ENCODE data around the gene LNX1.

DNA sequence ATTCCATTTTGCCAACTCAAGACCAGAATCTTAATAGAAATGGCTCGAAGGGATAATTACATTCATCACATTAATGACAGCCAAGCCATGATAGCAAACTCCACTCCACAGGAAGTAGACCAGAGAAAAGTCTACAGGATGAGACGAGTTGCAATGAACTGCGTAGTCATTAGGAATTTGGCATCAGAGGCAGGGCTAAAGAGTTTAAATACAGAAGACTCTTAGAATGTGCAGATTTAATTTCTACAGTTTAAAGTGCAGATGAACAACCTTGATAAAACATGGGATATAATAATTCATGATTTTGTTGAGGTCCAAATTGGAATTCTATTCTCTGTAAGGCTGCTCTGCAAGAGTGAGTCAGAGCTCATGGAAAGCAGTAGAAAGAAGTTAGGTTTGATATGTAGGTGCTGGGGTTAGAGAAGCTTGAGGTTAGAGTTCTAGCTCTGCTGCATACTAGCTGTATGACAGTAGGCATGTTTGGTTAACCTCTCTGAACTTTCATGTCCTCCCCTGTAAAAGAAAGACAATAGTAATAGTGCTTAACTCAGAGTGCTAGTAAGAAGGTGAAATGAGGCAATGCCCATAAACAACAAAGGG, 32.2 kb downstream of the LNX1 start:
- TF ChIP-seq, protein P1, sequence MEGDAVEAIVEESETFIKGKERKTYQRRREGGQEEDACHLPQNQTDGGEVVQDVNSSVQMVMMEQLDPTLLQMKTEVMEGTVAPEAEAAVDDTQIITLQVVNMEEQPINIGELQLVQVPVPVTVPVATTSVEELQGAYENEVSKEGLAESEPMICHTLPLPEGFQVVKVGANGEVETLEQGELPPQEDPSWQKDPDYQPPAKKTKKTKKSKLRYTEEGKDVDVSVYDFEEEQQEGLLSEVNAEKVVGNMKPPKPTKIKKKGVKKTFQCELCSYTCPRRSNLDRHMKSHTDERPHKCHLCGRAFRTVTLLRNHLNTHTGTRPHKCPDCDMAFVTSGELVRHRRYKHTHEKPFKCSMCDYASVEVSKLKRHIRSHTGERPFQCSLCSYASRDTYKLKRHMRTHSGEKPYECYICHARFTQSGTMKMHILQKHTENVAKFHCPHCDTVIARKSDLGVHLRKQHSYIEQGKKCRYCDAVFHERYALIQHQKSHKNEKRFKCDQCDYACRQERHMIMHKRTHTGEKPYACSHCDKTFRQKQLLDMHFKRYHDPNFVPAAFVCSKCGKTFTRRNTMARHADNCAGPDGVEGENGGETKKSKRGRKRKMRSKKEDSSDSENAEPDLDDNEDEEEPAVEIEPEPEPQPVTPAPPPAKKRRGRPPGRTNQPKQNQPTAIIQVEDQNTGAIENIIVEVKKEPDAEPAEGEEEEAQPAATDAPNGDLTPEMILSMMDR (IDR thresholded peaks at IDR 0.05): no peak
- no peak for TF ChIP-seq POLR2A (IDR thresholded peaks at IDR 0.05)

Measured in tibial nerve (tissue), 3 donors.